Measurements from ENCODE around the gene MAPK1.
"Not testable (repeated sequence)": the region's sequence is repeated elsewhere in the genome, so short reads cannot be mapped to it uniquely, and the experiment has no call there.

MAPK1 gene

GRCh38 chr22:21867528-21868266 lies at the start of gene MAPK1:
Gene MAPK1 (minus strand): TSS chr22:21867645. CDS start chr22:21867440, 205 bp downstream.
- DNase-seq (ENCODE audit: low read depth, low spot score), result peak; percentile 92

DNA sequence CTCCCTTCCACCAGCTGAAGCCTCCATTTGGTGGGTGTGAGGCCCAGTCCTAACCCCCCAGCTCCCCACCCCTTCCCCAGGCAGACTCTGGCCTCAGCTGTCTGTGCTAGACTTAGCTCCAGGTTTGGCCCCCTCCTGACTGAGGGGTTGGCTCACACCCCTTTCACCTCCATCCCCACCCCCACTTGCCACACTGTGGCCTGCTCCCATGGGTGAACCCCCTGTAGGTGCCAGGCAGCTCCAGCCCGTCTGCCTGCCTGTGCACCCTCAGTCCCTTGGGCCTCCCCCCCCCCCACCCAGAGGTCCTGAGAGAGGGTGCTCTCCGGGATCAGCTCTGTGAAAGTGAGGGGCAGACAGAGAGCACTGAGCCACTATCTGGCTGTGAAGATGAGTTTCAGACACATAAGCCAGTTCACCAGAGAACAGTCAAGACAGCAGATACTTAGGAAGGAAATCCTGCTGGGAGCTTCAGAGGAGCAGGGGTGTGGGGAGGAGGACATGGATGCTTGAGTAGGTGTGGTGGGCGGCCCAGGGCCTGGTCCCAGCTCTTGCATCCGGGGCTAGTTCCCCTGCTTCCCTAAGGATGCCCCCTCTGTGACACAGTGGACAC lies 49.0 kb upstream of the MAPK1 start:
- no peak for DNase-seq (ENCODE audit: low read depth, low spot score)

- no peak for DNase-seq (ENCODE audit: low read depth, low spot score)
These were observed 48.3 kb upstream of the MAPK1 start for GRCh38 chr22:21915624-21916308.

GRCh38 chr22:21914033-21914642 lies 46.7 kb upstream of the MAPK1 start:
- DNase-seq (ENCODE audit: low read depth, low spot score), result not testable (repeated sequence)

- DNase-seq (ENCODE audit: low read depth, low spot score), result not testable (repeated sequence)
These were observed 42.9 kb upstream of the MAPK1 start for GRCh38 chr22:21910367-21910766.

- no peak for DNase-seq (ENCODE audit: low read depth, low spot score)
These were observed 42.4 kb upstream of the MAPK1 start for GRCh38 chr22:21909871-21910270.

DNA sequence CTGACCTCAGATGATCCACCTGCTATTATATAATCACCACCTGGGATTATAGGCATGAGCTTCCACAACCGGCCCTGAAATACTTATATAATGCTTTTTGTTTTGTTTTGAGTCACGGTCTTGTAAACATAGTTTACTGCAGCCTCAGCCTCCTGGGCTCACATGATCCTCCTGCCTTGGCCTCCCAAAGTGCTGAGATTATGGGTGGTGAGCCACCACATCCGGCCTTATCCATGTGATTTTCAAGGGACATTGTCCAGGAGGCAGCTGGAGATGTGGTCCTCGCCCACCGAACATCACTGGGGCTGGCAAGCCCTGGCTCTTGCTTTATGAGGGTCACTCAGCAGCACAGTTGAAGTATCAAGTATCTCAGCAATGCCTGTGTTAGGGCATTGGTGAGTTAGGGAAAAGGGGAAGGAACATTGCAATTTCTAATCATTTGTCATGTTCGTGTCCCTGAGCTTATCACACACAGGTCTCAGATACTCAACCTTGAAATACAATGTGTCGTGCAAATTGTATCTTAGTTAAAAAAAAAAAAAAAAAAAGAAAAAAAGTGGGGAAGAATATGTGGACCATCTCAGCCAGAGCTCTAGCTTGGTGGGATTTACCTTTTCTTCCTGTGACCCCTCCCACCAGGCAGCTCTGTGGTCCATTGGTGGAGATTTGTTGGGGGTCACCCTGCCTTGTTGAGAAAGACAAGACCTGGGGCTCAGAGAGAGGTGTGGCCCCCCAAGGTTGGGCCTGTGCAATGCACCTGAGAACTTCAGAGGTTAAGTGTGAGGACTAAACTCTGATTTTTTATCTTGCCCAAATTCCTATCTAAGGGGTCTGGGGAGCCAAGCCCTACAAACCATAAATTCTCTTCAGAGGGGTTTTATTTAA lies 40.4 kb upstream of the MAPK1 start:
- no peak for DNase-seq (ENCODE audit: low read depth, low spot score)

DNA sequence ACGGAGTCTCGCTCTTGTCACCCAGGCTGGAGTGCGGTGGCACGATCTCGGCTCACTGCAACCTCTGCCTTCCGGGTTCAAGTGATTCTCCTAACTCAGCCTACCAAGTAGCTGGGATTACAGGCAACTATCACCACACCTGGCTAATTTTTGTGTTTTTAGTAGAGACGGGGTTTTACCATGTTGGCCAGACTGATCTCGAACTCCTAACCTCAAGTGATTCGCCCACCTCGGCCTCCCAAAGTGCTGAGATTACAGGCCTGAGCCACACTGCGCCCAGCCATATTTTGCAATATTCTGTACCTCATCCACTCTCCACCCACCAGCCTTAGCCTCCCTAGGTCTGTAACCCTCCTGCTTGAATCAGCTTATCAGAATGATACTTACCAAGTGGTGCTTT lies 37.8 kb upstream of the MAPK1 start:
- not testable (repeated sequence) for DNase-seq (ENCODE audit: low read depth, low spot score)

DNA sequence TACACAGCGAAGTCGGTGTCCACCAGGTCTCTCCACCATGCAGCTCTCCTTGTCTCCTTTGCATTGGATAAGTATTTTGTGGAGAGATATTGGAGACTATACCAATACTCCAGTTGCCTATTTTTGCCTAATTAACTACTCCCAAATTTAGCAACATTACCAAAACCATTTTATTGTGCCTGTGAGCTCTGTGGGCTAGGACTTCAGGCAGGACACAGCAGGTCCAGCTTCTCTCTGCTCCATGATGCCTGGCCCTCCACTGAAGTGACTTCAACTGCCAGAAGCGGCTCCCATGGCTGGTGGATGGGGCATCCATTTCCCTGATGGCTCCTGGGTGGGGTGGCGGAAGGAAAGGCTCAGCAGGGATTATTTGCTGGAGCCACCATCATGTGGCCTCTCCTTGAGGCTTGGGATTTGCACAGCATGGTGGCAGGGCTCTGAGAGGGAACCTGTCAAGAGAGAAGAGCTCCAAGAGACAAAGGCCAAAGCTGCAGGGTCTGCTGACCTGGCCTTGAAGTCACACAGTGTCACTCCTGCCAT lies 36.9 kb upstream of the MAPK1 start:
- no peak for DNase-seq (ENCODE audit: low read depth, low spot score)

DNA sequence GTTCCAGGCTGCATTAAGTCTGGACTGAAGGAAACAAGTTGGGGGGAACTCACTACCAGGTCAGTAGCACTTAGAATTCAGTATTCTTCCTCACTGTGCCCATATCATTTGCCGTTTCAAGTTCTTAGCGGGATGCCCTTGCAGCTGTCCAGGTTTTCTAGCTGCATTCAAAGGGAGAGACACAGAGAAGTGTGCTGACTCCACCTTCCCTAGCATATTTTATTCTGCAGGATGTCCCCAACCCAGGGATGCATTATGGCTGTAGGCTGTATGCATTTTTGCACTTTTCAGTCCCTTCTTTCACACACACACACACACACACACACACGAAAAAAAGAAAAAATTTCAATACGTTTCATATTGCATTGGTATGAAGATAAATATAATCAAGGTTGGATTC lies 35.8 kb upstream of the MAPK1 start:
- no peak for DNase-seq (ENCODE audit: low read depth, low spot score)

- peak; percentile 30 for DNase-seq (ENCODE audit: low read depth, low spot score)
These were observed 35.0 kb upstream of the MAPK1 start for GRCh38 chr22:21902296-21903087.

- no peak for DNase-seq (ENCODE audit: low read depth, low spot score)
These were observed 31.0 kb upstream of the MAPK1 start for GRCh38 chr22:21898354-21898896.

DNA sequence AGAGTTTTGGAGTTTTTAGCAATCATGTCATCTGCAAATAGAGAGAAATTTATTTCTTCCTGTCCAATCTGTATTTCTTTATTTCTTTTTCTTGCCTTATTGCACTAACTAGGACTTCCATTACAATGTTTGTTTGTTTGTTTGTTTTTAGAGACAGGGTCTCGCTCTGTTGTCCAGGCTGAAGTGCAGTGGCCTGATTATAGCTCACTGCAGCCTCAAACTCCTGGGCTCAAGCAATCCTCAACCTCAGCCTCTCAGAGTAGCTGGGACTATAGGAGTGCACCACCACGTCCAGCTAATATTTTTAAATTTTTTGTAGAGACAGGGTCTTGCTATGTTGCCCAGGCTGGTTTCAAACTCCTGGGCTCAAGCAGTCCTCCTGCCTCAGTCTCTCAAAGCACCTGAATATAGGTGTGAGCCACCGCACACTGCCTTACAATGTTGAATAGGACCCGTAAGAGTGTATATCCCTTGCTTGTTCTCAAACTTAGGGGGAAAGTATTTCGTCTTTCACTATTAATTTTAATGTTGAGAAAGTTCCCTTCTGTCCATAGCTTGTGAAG lies 29.6 kb upstream of the MAPK1 start:
- DNase-seq (ENCODE audit: low read depth, low spot score), result no peak

- DNase-seq (ENCODE audit: low read depth, low spot score), result not testable (repeated sequence)
These were observed 28.8 kb upstream of the MAPK1 start for GRCh38 chr22:21896275-21896674.

DNA sequence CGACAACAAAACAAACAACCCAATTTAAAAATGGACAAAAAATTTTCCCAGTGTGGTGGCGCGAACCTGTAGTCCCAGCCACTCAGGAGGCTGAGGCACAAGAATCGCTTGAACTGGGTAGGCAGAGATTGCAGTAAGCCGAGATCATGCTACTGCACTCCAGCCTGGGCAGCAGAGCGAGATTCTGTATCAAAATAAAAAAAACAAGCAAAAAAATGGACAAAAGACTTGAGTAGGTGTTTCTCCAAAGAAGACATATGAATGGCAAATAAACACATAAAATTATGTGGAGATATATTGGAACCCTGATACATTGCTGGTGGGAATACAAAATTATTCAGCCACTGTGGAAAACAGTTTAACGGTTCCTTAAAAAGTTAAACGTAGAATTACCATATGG lies 27.4 kb upstream of the MAPK1 start:
- DNase-seq (ENCODE audit: low read depth, low spot score), result no peak

DNA sequence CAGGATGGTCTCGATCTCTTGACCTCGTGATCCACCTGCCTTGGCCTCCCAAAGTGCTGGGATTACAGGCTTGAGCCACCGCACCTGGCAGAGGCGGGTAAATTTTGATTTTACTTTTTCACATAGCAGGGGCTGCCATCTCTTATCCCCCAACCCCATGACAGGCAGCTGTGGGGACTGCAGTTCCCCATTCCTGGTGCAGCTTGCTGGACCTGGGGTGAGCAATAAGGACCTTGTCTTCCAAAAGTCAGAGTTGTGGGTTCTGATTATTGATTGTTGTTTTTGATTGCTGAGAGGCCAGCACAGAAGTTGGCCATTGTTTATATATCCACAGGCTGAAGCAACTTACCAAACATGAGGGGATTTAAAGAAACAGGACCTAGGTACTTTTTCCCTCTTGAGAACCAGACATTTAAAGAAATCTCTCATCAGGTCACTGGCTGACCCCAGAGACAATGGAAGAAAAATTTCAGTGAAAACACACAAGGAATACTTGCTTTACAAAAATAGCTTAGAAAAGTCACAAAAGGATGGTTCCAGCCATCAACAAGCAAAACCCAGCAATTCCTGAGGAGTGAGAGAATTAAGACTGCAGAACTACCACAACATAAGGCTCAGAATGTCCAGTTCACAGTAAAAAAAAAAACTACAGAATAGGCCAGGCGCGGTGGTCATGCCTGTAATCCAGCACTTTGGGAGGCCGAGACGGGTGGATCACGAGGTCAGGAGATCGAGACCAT lies 22.0 kb upstream of the MAPK1 start:
- no peak for DNase-seq (ENCODE audit: low read depth, low spot score)

GRCh38 chr22:21887841-21888240 lies 20.4 kb upstream of the MAPK1 start:
- no peak for DNase-seq (ENCODE audit: low read depth, low spot score)

- DNase-seq (ENCODE audit: low read depth, low spot score), result not testable (repeated sequence)
These were observed 16.5 kb upstream of the MAPK1 start for GRCh38 chr22:21883930-21884329.
